PC-3 (cell line): ENCODE measurements around the gene TMEM204. TPM values are rescaled to one million over a fixed set of nuclear protein-coding genes. Genes with fewer than 3 reads are reported as not detected.

Experiments used
- ATAC-seq: fragments of 200-7000 bp; cut with Tn5 transposase; 2 replicates; pipeline ENCODE4 v1.9.1; 2020; ENCODE audit warnings: mild to moderate bottlenecking, moderate library complexity
- BruUV-seq: library from RNA; stranded (reverse); fragments of 400-500 nt; replicated peaks from 2 replicates; lab custom pipeline; 2021; lab: Mats Ljungman, UMichigan
- CTCF ChIA-PET: fragments of 300-600 bp; sonication (Branson Sonifier 250); formaldehyde crosslinking; loops from one replicate; lab custom pipeline; 2022; ENCODE audit warnings: antibody characterized with exemption; lab: Charles Lee
- POLR2A ChIA-PET: fragments of 300-600 bp; sonication (Branson Sonifier 250); formaldehyde crosslinking; loops from one replicate; lab custom pipeline; 2022; ENCODE audit warnings: antibody characterized with exemption; ENCODE audit not compliant: unreplicated experiment; lab: Charles Lee
- DNase-seq: peaks from one replicate; pipeline ENCODE4 v3.0.0-alpha.2; 2015
- H2AFZ ChIP-seq: fragments of 300-600 bp; sonication (generic); 2 replicates; pipeline ENCODE4 v1.6.0; 2016; ENCODE audit warnings: antibody characterized with exemption, low read length
- H3F3A ChIP-seq: fragments of 300-600 bp; sonication (generic); one replicate; pipeline ENCODE4 v1.6.0; 2017; ENCODE audit warnings: antibody characterized with exemption, low read length, control low read depth, mild to moderate bottlenecking; ENCODE audit not compliant: unreplicated experiment
- H3K27ac ChIP-seq: fragments of 300-600 bp; sonication (generic); 2 replicates; pipeline ENCODE4 v1.5.1; 2016; ENCODE audit warnings: mild to moderate bottlenecking, low read length
- H3K27me3 ChIP-seq: fragments of 300-600 bp; sonication (generic); 2 replicates; pipeline ENCODE4 v1.6.1; 2016; ENCODE audit warnings: low read length, mixed read lengths
- H3K36me3 ChIP-seq: fragments of 300-600 bp; sonication (generic); 2 replicates; pipeline ENCODE4 v1.6.1; 2016; ENCODE audit warnings: low read depth, mixed run types, low read length, mixed read lengths
- H3K4me1 ChIP-seq: fragments of 300-600 bp; sonication (generic); 2 replicates; pipeline ENCODE4 v1.5.1; 2016; ENCODE audit warnings: low read length; ENCODE audit not compliant: insufficient read depth
- H3K4me2 ChIP-seq: fragments of 300-600 bp; sonication (generic); 2 replicates; pipeline ENCODE4 v1.6.0; 2016; ENCODE audit warnings: low read length
- H3K4me3 ChIP-seq: fragments of 300-600 bp; sonication (generic); 2 replicates; pipeline ENCODE4 v1.5.1; 2016; ENCODE audit warnings: mild to moderate bottlenecking, low read length, mixed read lengths
- H3K79me2 ChIP-seq: fragments of 300-600 bp; sonication (generic); 2 replicates; pipeline ENCODE4 v1.6.1; 2017; ENCODE audit warnings: low read length, mixed read lengths
- H3K9ac ChIP-seq: fragments of 300-600 bp; sonication (generic); 2 replicates; pipeline ENCODE4 v1.6.0; 2016; ENCODE audit warnings: mild to moderate bottlenecking, low read length
- H3K9me2 ChIP-seq: fragments of 300-600 bp; sonication (generic); replicated peaks from 2 replicates; pipeline ENCODE4 v1.6.1; 2016; ENCODE audit warnings: mixed run types, low read length, mixed read lengths
- H3K9me3 ChIP-seq: fragments of 300-600 bp; sonication (generic); 2 replicates; pipeline ENCODE4 v1.6.1; 2016; ENCODE audit warnings: low read length, mixed read lengths
- H4K20me1 ChIP-seq: fragments of 300-600 bp; sonication (generic); 2 replicates; pipeline ENCODE4 v1.6.1; 2016; ENCODE audit warnings: low read length, mixed read lengths
- EZH2 ChIP-seq: fragments of 300-600 bp; sonication (generic); IDR thresholded peaks from one replicate; pipeline ENCODE4 v1.6.1; 2017; ENCODE audit warnings: antibody characterized with exemption, mild to moderate bottlenecking, low read length; ENCODE audit not compliant: unreplicated experiment
- EZH2phosphoT487 ChIP-seq: fragments of 300-600 bp; sonication (generic); IDR thresholded peaks from 2 replicates; pipeline ENCODE4 v1.6.1; 2018; ENCODE audit warnings: mild to moderate bottlenecking, antibody characterized with exemption, low read length, borderline replicate concordance
- intact Hi-C: fragments of 100-400 bp; cut with micrococcal nuclease; formaldehyde crosslinking; loops from 2 replicates; pipeline ENCODE4 v1.9.0; 2023
- total RNA-seq: library from RNA; depleted of rRNA; stranded (reverse); fragments of >200 nt; gene quantifications from 2 replicates; pipeline ENCODE4 v1.2.3, GENCODE V29; 2014
- TF ChIP-seq, protein P1 (sequence below): fragments of 300-600 bp; sonication (generic); conservative IDR thresholded peaks from 2 replicates; pipeline ENCODE4 v1.5.1; 2017; ENCODE audit warnings: antibody characterized with exemption, low read depth, mild to moderate bottlenecking, low read length

TMEM204 gene
- total RNA-seq, 1 experiment from 2014 or later = not detected

DNA sequence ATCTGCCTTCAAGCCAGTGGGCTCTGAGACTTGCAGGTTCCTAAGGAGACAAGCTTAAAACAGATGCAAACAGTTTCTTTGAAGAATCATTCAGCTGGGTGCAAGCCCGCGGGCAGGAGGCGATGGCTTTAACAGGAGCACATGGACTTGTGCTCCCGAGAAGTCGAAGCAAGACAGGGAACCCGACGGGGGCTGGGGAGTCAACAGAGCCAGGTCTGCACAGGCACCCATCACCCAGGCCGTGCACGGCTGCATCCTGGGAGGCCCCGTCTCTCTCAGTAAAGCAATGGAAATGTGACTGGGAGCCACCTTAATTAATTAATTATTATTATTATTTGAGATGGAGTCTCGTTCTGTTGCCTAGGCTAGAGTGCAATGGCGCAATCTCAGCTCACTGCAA, 44.4 kb upstream of the TMEM204 start:
- CTCF ChIA-PET = no interaction called here
- H3K4me1 ChIP-seq = peaks cover 7% of the 10 kb centered on the region
- no peak overlapping the region for H3K27ac ChIP-seq

DNA sequence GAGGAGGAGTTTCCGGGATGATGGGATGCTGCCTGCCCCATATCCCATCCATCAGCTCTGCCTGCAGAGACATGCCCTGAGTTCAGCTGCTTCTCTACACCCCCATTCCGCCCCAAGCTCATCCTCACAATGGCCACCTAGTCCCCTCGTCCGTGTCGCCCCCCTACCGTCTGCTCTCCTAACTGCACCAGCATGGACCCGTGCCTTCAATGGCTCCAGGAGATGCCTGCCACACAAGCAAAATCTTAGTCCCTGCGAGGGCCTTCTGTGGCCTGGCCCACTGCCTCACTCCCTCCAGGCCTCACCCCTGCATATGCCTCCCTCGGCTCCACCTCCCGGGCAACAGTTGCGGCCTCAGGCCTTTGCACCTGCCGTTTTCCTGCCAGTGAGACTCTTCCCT, 42.1 kb upstream of the TMEM204 start:
- H3K27ac ChIP-seq = no peak overlapping the region
- ChIA-PET CTCF (no interaction called here), POLR2A (no interaction called here)
- H3K27me3 ChIP-seq = no peaks in the 10 kb centered on the region
- peaks cover 13% of the 10 kb centered on the region for H3K4me1 ChIP-seq
- H3F3A ChIP-seq = no peaks in the 10 kb centered on the region
- TF ChIP-seq, protein P1, sequence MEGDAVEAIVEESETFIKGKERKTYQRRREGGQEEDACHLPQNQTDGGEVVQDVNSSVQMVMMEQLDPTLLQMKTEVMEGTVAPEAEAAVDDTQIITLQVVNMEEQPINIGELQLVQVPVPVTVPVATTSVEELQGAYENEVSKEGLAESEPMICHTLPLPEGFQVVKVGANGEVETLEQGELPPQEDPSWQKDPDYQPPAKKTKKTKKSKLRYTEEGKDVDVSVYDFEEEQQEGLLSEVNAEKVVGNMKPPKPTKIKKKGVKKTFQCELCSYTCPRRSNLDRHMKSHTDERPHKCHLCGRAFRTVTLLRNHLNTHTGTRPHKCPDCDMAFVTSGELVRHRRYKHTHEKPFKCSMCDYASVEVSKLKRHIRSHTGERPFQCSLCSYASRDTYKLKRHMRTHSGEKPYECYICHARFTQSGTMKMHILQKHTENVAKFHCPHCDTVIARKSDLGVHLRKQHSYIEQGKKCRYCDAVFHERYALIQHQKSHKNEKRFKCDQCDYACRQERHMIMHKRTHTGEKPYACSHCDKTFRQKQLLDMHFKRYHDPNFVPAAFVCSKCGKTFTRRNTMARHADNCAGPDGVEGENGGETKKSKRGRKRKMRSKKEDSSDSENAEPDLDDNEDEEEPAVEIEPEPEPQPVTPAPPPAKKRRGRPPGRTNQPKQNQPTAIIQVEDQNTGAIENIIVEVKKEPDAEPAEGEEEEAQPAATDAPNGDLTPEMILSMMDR = no peak
- TF ChIP-seq EZH2 (no peak), EZH2phosphoT487 (no peak)
- H3K9me3 ChIP-seq = no peaks in the 10 kb centered on the region
- H3K36me3 ChIP-seq = 0 out of 2 replicates have a peak, but pooled peaks cover 3% of the 10 kb centered on the region
- BruUV-seq = no TSS peak
- no peak overlapping the region for H3K9ac ChIP-seq
- no peak overlapping the region for H3K4me2 ChIP-seq
- intact Hi-C loops = no loop called here
- DNase-seq (no peak), ATAC-seq (no peak)
- H4K20me1 ChIP-seq = peaks cover 5% of the 10 kb centered on the region; the same call in 1 of the 2 replicates
- no peak overlapping the region for H3K4me3 ChIP-seq
- H2AFZ ChIP-seq = no peak overlapping the region
- no peaks in the 10 kb centered on the region for H3K9me2 ChIP-seq
- H3K79me2 ChIP-seq = peaks cover 25% of the 10 kb centered on the region

More for the DNA sequence above, 44.4 kb upstream of the TMEM204 start:
- no peaks in the 10 kb centered on the region for H3F3A ChIP-seq
- no TSS peak for BruUV-seq
- TF ChIP-seq, protein P1 = no peak
- TF ChIP-seq EZH2phosphoT487 (no peak), EZH2 (no peak)
- POLR2A ChIA-PET = no interaction called here
- H2AFZ ChIP-seq = no peak overlapping the region
- DNase-seq (no peak), ATAC-seq (no peak)
- intact Hi-C loops = no loop called here
- H3K9me3 ChIP-seq = no peaks in the 10 kb centered on the region
- no peaks in the 10 kb centered on the region for H3K36me3 ChIP-seq
- no peaks in the 10 kb centered on the region for H3K27me3 ChIP-seq
- no peaks in the 10 kb centered on the region for H4K20me1 ChIP-seq
- H3K9ac ChIP-seq = no peak overlapping the region
- no peak overlapping the region for H3K4me3 ChIP-seq
- no peak overlapping the region for H3K4me2 ChIP-seq
- H3K9me2 ChIP-seq = no peaks in the 10 kb centered on the region
- peaks cover 8% of the 10 kb centered on the region for H3K79me2 ChIP-seq

DNA sequence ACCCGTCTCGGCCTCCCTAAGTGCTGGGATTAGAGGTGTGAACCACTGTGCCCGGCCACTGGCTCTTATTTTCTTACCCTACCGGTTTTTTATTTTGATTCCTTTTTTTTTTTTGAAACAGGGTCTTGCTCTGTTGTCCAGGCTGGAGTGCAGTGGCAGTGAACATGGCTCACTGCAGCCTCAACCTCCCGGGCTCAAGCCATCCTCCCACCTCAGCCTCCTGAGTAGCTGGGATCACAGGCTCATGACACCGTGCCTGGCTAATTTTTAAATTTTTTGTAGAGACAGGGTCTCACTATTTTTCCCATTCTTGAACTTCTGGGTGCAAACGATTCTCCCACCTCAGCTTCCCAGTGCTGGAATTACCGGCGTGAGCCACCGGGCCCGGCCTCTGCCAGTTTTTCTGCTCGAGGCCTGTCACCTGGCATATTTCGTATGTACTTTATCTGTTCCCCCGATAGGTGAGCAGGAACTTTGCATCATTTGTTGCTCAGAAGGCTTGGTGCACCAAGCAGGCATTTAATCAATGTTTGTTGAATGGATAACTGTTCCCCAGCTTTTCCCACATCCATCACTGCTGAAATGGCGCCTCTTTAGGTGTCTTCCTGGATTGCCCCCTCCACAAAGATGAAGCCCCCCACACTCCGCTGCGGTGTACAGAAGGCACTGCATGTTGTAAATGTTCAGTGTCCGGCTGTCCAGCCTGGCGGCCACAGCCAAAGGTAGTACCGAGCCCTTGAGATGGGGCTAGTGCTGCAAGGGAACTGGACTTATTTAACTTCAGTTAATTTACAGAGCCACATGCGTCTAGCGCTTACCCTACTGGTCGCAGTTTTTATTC, 41.2 kb upstream of the TMEM204 start:
- peaks cover 30% of the 10 kb centered on the region for H3K79me2 ChIP-seq
- TSS peak; percentile 98 for BruUV-seq
- H4K20me1 ChIP-seq = peaks cover 5% of the 10 kb centered on the region; the same call in 1 of the 2 replicates
- intact Hi-C loops = loop anchor here (2.0 kb wide), 1 partner anchor 118 kb away; no protein-coding TSS in a partner anchor
- H3K9me2 ChIP-seq = no peaks in the 10 kb centered on the region
- peak overlapping the region; percentile 95 for H2AFZ ChIP-seq
- DNase-seq (no peak), ATAC-seq (no peak)
- POLR2A ChIA-PET = no interaction called here
- H3K4me3 ChIP-seq = peak overlapping the region; percentile 63
- TF ChIP-seq EZH2 (no peak), EZH2phosphoT487 (no peak)
- TF ChIP-seq, protein P1 = no peak
- H3K27me3 ChIP-seq = no peaks in the 10 kb centered on the region
- peak overlapping the region; percentile 59 for H3K27ac ChIP-seq
- H3K4me2 ChIP-seq = peak overlapping the region; percentile 85
- no peaks in the 10 kb centered on the region for H3F3A ChIP-seq
- peaks cover 13% of the 10 kb centered on the region for H3K4me1 ChIP-seq
- 0 out of 2 replicates have a peak, but pooled peaks cover 3% of the 10 kb centered on the region for H3K36me3 ChIP-seq
- no peaks in the 10 kb centered on the region for H3K9me3 ChIP-seq
- CTCF ChIA-PET = no interaction called here
- peak overlapping the region; percentile 94 for H3K9ac ChIP-seq
